HG02571 (cell line): ENCODE measurements around the gene SERTM2.
"Not testable (repeated sequence)": the region's sequence is repeated elsewhere in the genome, so short reads cannot be mapped to it uniquely, and the experiment has no call there.

ENCODE experiments used
- ATAC-seq: cut with Tn5 transposase; IDR thresholded peaks from one replicate; pipeline ENCODE4 v1.9.1; 2021; ENCODE audit warnings: mild to moderate bottlenecking, moderate library complexity; ENCODE audit not compliant: unreplicated experiment

Gene SERTM2

GRCh38 chrX:111511477-111511876 is at the start of gene SERTM2:
Gene SERTM2 (plus strand): TSS chrX:111511645. CDS start chrX:111518858, 7,213 bp downstream.
- ATAC-seq = no peak

DNA sequence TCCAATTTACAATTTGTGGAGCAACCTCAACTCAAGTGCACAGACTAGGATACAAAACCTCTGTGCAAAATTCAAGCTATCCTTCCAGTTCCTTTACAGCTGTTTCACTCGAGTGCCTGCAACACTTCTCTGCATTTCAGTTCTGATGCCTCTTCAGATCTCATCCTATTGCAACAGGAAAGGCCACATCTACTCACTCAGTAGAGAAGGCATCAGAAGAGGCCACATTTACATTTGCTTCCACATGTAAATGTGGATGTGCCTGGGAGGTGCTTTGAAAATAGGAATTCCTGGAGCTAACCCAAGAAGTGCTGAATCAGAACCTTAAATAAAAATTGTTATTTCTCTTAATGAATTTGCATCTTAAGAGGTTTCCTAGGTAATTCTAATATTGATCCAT is 45.8 kb upstream of the SERTM2 start:
- no peak for ATAC-seq

GRCh38 chrX:111467896-111468295 is 43.5 kb upstream of the SERTM2 start:
- ATAC-seq = no peak

GRCh38 chrX:111470681-111471403 is 40.6 kb upstream of the SERTM2 start:
- no peak for ATAC-seq

DNA sequence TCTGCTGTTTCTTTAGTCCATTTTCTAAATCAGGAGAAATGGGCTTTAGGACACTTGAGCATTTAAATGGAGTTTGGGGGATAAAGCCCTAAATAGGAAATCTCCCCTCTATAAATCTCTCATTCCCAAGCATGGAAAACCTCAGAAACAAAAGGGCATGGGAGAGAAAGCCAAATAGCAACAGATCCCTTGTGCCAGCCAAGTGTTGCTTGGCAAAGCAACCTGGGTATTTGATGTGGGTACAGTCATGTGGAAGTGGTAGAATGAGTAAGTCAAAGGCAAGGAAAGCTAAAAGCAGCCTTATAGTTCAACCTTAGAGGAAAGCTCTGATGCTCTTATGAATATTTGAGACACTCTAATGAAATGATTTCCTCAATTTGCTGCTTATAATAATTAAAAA is 29.5 kb upstream of the SERTM2 start:
- no peak for ATAC-seq

GRCh38 chrX:111483135-111483534 is 28.3 kb upstream of the SERTM2 start:
- no peak for ATAC-seq

GRCh38 chrX:111483881-111484280 is 27.6 kb upstream of the SERTM2 start:
- ATAC-seq = no peak

- no peak for ATAC-seq
These were observed 20.8 kb upstream of the SERTM2 start for GRCh38 chrX:111490688-111491087.

GRCh38 chrX:111492085-111492484 is 19.4 kb upstream of the SERTM2 start:
- no peak for ATAC-seq

DNA sequence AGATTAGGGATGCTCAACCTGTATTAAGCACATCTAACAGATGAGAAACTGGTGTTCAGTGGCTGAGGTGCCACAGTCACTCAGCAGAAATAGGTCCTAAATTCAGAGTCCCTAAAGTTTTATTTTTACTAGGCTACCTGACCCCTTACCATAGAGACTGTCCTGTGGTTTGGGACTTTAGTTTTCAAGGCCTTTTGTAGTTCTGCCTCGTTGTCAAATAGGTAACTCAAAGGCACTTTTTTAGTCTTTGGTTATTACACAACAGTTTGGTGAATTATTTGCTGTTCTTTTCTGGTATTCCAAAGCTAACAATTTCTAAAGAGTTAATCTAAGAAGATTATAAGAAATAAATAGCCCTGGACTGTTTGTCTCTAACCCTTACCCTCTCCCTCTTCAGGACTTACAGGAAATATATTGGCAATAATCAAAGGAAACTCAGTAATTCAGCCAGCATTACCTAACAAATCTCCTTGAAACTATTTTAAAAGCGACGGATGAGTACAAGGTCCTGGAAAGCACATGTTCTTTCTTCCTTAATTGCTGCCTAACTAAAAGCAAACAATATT is 12.8 kb upstream of the SERTM2 start:
- ATAC-seq = no peak

GRCh38 chrX:111503485-111503993 is 7.9 kb upstream of the SERTM2 start:
- ATAC-seq = no peak

- ATAC-seq = no peak
These were observed 6.5 kb upstream of the SERTM2 start for GRCh38 chrX:111504941-111505340.

GRCh38 chrX:111505783-111506182 is 5.7 kb upstream of the SERTM2 start:
- ATAC-seq = no peak

DNA sequence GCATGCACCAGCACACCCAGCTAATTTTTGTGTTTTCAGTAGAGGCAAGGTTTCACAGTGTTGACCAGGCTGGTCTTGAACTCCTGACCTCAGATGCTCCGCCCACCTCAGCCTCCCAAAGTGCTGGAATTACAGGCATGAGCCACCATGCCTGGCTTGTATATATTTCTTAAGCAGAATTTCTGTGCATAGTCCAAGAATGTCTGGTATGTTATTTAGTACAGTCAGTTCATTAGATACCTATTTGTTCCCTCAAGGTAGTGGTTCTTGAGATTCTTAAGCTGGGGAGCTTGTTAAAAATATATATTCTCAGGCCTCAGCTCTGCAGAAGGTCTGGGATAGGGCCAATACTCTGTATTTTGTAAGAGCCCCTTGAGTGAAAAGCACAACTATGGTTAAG is 4.6 kb upstream of the SERTM2 start:
- no peak for ATAC-seq

- ATAC-seq = no peak
These were observed 3.5 kb upstream of the SERTM2 start for GRCh38 chrX:111507933-111508332.

DNA sequence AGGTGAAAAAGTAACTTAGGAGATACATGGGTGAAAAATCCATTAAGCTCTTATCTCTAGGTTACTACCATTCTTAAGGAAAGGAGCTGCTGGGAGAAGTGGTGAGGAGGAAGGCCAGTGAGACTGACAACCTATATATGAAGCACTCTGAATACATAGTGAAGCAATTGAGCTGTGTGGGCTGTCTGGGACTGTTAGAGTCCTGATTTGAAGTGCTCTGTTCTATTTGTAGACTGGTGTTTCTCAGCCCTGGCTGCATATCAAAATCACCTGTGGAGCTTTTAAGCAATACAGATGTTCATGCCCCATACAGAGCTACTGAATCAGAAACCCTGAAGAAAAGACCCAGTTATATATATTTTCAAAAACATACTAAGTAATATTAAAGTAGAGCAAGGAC is 3.9 kb downstream of the SERTM2 start:
- ATAC-seq = no peak

GRCh38 chrX:111518667-111519066 is 7.2 kb downstream of the SERTM2 start:
- ATAC-seq = no peak

DNA sequence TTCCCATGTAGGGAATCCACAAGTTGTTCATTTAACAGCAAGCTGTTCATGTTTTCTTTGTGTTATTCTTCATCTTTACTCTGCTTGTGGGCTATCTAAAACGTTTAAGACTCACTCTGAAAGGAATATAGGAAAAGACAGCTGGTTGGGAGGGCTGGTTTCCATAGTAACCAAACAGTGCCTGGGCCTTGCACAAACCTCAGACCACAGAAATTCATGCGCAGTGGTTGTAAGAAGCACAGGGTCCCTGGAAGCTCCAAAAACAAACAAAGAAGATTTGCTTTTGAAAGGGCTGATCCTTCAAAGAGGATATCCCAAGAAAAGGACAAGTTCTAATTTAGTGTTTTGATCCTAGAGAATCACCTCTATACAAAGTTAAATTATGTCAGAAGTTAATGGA is 7.8 kb downstream of the SERTM2 start:
- ATAC-seq = no peak

DNA sequence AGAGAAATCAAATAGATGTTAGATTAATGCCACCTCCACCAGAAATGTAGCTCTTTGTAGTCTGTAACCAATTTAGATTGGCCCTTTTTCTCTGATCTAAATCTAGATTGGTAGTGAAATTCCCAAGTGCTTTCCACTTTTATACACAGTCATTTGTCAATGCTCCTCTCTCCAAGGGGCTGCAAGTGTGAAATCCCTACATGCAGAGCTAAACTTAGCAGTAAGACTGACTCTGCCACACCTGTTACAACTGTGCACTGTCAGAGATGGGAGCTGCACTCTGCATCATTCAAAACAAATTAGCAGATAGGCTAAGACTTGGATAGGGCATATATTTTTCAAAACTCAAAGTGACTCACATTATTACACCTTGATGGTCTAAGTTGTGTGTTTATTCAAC is 9.1 kb downstream of the SERTM2 start:
- ATAC-seq = no peak

GRCh38 chrX:111521169-111521568 is 9.7 kb downstream of the SERTM2 start:
- no peak for ATAC-seq

GRCh38 chrX:111543212-111543741 is 31.8 kb downstream of the SERTM2 start:
- no peak for ATAC-seq

DNA sequence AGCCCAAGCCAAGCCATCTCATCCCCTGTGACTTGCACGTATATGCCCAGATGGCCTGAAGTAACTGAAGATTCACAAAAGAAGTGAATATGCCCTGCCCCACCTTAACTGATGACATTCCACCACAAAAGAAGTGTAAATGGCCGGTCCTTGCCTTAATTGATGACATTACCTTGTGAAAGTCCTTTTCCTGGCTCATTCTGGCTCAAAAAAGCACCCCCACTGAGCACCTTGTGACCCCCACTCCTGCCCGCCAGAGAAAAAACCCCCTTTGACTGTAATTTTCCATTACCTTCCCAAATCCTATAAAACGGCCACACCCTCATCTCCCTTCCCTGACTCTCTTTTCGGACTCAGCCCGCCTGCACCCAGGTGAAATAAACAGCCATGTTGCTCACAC is 37.8 kb downstream of the SERTM2 start:
- not testable (repeated sequence) for ATAC-seq
